Measurements from ENCODE around the gene ADORA1. TPM values are rescaled to one million over a fixed set of nuclear protein-coding genes. Genes with fewer than 3 reads are reported as not detected.

The ADORA1 gene
- total RNA-seq, 2 experiments from 2014 or later: not detected

- ATAC-seq (ENCODE audit: low read depth) (no peak), DNase-seq (no peak)
- H3K27ac Mint-ChIP-seq: no peak overlapping the region
- H3K9me3 Mint-ChIP-seq: no peaks in the 10 kb centered on the region
- H3K4me1 Mint-ChIP-seq: no peaks in the 10 kb centered on the region
- POLR2A ChIA-PET: no interaction called here
- peaks cover 10% of the 10 kb centered on the region for H3K27me3 Mint-ChIP-seq
- no peaks in the 10 kb centered on the region for H3K36me3 Mint-ChIP-seq
- no peak overlapping the region for H3K4me3 Mint-ChIP-seq
Measured at GRCh38 chr1:203088441-203088840, 39.1 kb upstream of the ADORA1 start.

GRCh38 chr1:203089001-203089650 lies 38.4 kb upstream of the ADORA1 start:
- H3K9me3 Mint-ChIP-seq: no peaks in the 10 kb centered on the region
- no peak overlapping the region for H3K4me3 Mint-ChIP-seq
- no peak for ATAC-seq (ENCODE audit: low read depth)
- POLR2A ChIA-PET: no interaction called here
- no peaks in the 10 kb centered on the region for H3K4me1 Mint-ChIP-seq
- H3K27ac Mint-ChIP-seq: no peak overlapping the region
- no peaks in the 10 kb centered on the region for H3K36me3 Mint-ChIP-seq
- peaks cover 10% of the 10 kb centered on the region for H3K27me3 Mint-ChIP-seq
- DNase-seq: no peak

GRCh38 chr1:203089651-203090045 lies 37.9 kb upstream of the ADORA1 start:
- no peak overlapping the region for H3K27ac Mint-ChIP-seq
- H3K4me3 Mint-ChIP-seq: no peak overlapping the region
- H3K4me1 Mint-ChIP-seq: no peaks in the 10 kb centered on the region
- peaks cover 3% of the 10 kb centered on the region for H3K9me3 Mint-ChIP-seq
- POLR2A ChIA-PET: no interaction called here
- peaks cover 11% of the 10 kb centered on the region for H3K27me3 Mint-ChIP-seq
- ATAC-seq (ENCODE audit: low read depth) (no peak), DNase-seq (no peak)
- no peaks in the 10 kb centered on the region for H3K36me3 Mint-ChIP-seq

GRCh38 chr1:203090421-203091198 lies 36.9 kb upstream of the ADORA1 start:
- Mint-ChIP-seq H3K27ac (no peak overlapping the region), H3K9me3 (peaks cover 12% of the 10 kb centered on the region), H3K27me3 (peaks cover 17% of the 10 kb centered on the region), H3K36me3 (no peaks in the 10 kb centered on the region), H3K4me1 (no peaks in the 10 kb centered on the region), H3K4me3 (no peak overlapping the region)
- no peak for ATAC-seq (ENCODE audit: low read depth)
- DNase-seq: no peak
- POLR2A ChIA-PET: no interaction called here

- H3K27ac Mint-ChIP-seq: no peak overlapping the region
- DNase-seq (no peak), ATAC-seq (ENCODE audit: low read depth) (no peak)
- POLR2A ChIA-PET: no interaction called here
- H3K4me1 Mint-ChIP-seq: no peaks in the 10 kb centered on the region
- H3K9me3 Mint-ChIP-seq: peaks cover 15% of the 10 kb centered on the region
- peaks cover 17% of the 10 kb centered on the region for H3K27me3 Mint-ChIP-seq
- no peak overlapping the region for H3K4me3 Mint-ChIP-seq
- no peaks in the 10 kb centered on the region for H3K36me3 Mint-ChIP-seq
Measured at GRCh38 chr1:203091199-203091477, 36.4 kb upstream of the ADORA1 start.

- POLR2A ChIA-PET: no interaction called here
- H3K9me3 Mint-ChIP-seq: peaks cover 16% of the 10 kb centered on the region
Measured at GRCh38 chr1:203091761-203092330, 35.7 kb upstream of the ADORA1 start.

GRCh38 chr1:203093754-203094410 lies 33.6 kb upstream of the ADORA1 start:
- H3K27me3 Mint-ChIP-seq: peaks cover 28% of the 10 kb centered on the region
- H3K4me3 Mint-ChIP-seq: no peak overlapping the region
- POLR2A ChIA-PET: no interaction called here
- H3K27ac Mint-ChIP-seq: no peak overlapping the region
- no peak for DNase-seq
- H3K9me3 Mint-ChIP-seq: peaks cover 16% of the 10 kb centered on the region
- no peaks in the 10 kb centered on the region for H3K4me1 Mint-ChIP-seq
- H3K36me3 Mint-ChIP-seq: no peaks in the 10 kb centered on the region
- ATAC-seq (ENCODE audit: low read depth): no peak

More at GRCh38 chr1:203091761-203092330, 35.7 kb upstream of the ADORA1 start:
- Mint-ChIP-seq H3K4me1 (no peaks in the 10 kb centered on the region), H3K36me3 (no peaks in the 10 kb centered on the region), H3K4me3 (no peak overlapping the region), H3K27me3 (peaks cover 17% of the 10 kb centered on the region), H3K27ac (no peak overlapping the region)
- ATAC-seq (ENCODE audit: low read depth) (no peak), DNase-seq (no peak)

GRCh38 chr1:203095061-203095690 lies 32.4 kb upstream of the ADORA1 start:
- DNase-seq (no peak), ATAC-seq (ENCODE audit: low read depth) (no peak)
- Mint-ChIP-seq H3K27ac (no peak overlapping the region), H3K4me3 (no peak overlapping the region), H3K4me1 (no peaks in the 10 kb centered on the region), H3K27me3 (peaks cover 32% of the 10 kb centered on the region), H3K36me3 (no peaks in the 10 kb centered on the region), H3K9me3 (peaks cover 16% of the 10 kb centered on the region)
- POLR2A ChIA-PET: no interaction called here

- POLR2A ChIA-PET: no interaction called here
- Mint-ChIP-seq H3K4me3 (no peak overlapping the region), H3K27me3 (peaks cover 30% of the 10 kb centered on the region), H3K27ac (no peak overlapping the region), H3K36me3 (no peaks in the 10 kb centered on the region), H3K9me3 (peaks cover 16% of the 10 kb centered on the region), H3K4me1 (no peaks in the 10 kb centered on the region)
- no peak for ATAC-seq (ENCODE audit: low read depth)
- DNase-seq: no peak
Measured at GRCh38 chr1:203096566-203096965, 31.0 kb upstream of the ADORA1 start.

- ATAC-seq (ENCODE audit: low read depth) (no peak), DNase-seq (no peak)
- Mint-ChIP-seq H3K9me3 (peaks cover 16% of the 10 kb centered on the region), H3K36me3 (no peaks in the 10 kb centered on the region), H3K4me1 (no peaks in the 10 kb centered on the region), H3K27ac (no peak overlapping the region), H3K27me3 (peaks cover 30% of the 10 kb centered on the region), H3K4me3 (no peak overlapping the region)
- POLR2A ChIA-PET: no interaction called here
Measured at GRCh38 chr1:203097001-203097400, 30.5 kb upstream of the ADORA1 start.

GRCh38 chr1:203098445-203098844 lies 29.1 kb upstream of the ADORA1 start:
- H3K4me3 Mint-ChIP-seq: no peak overlapping the region
- no peaks in the 10 kb centered on the region for H3K36me3 Mint-ChIP-seq
- peaks cover 21% of the 10 kb centered on the region for H3K27me3 Mint-ChIP-seq
- DNase-seq: no peak
- no peaks in the 10 kb centered on the region for H3K4me1 Mint-ChIP-seq
- POLR2A ChIA-PET: no interaction called here
- no peak overlapping the region for H3K27ac Mint-ChIP-seq
- no peak for ATAC-seq (ENCODE audit: low read depth)
- H3K9me3 Mint-ChIP-seq: peaks cover 16% of the 10 kb centered on the region

- no peaks in the 10 kb centered on the region for H3K4me1 Mint-ChIP-seq
- H3K9me3 Mint-ChIP-seq: peaks cover 16% of the 10 kb centered on the region
- H3K27ac Mint-ChIP-seq: no peak overlapping the region
- no peak overlapping the region for H3K4me3 Mint-ChIP-seq
- ATAC-seq (ENCODE audit: low read depth): no peak
- no peaks in the 10 kb centered on the region for H3K36me3 Mint-ChIP-seq
- H3K27me3 Mint-ChIP-seq: peaks cover 24% of the 10 kb centered on the region
- POLR2A ChIA-PET: no interaction called here
- no peak for DNase-seq
Measured at GRCh38 chr1:203098914-203099520, 28.5 kb upstream of the ADORA1 start.

GRCh38 chr1:203099805-203100515 lies 27.6 kb upstream of the ADORA1 start:
- Mint-ChIP-seq H3K36me3 (no peaks in the 10 kb centered on the region), H3K27me3 (peaks cover 23% of the 10 kb centered on the region), H3K9me3 (peaks cover 11% of the 10 kb centered on the region), H3K4me3 (no peak overlapping the region), H3K27ac (no peak overlapping the region), H3K4me1 (no peaks in the 10 kb centered on the region)
- no peak for DNase-seq
- no peak for ATAC-seq (ENCODE audit: low read depth)
- POLR2A ChIA-PET: no interaction called here

All from activated naive CD8-positive, alpha-beta T cell treated with anti-CD3 and anti-CD28 coated beads, Interleukin-2, amount 10 ng/mL, durations not matched to agents 7 days and 5 days (primary cell).